Endothelial cell of umbilical vein (primary cell): ENCODE measurements around the gene ATXN2. TPM values are rescaled to one million over a fixed set of nuclear protein-coding genes. Genes with fewer than 3 reads are reported as not detected.

Experiments
- BruUV-seq: library from RNA; stranded (reverse); fragments of 400-500 nt; replicated peaks from 2 replicates; lab custom pipeline; 2021; lab: Mats Ljungman, UMichigan
- CTCF ChIA-PET: fragments of 300-600, 350-600 bp; sonication (Branson Sonifier 250); formaldehyde crosslinking; loops from one replicate; lab custom pipeline; 2021; ENCODE audit warnings: antibody characterized with exemption, inconsistent platforms; lab: Charles Lee
- POLR2A ChIA-PET: fragments of 300-600, 350-600 bp; sonication (Branson Sonifier 250); formaldehyde crosslinking; loops from one replicate; lab custom pipeline; 2021; ENCODE audit warnings: antibody characterized with exemption, inconsistent platforms; lab: Charles Lee
- DNase-seq: peaks from one replicate; pipeline ENCODE4 v3.0.0-alpha.2; 2011; ENCODE audit warnings: low read depth, low spot score
- FAIRE-seq: peaks from 2 replicates; lab custom pipeline; 2011; peaks lifted over from hg19 to GRCh38; lab: Jason Lieb, UNC
- H2AFZ ChIP-seq: 2 replicates; pipeline ENCODE4 v1.6.0; 2012; ENCODE audit warnings: low read depth, low read length, control low read depth, inconsistent platforms
- H3K27ac ChIP-seq: 2 replicates; pipeline ENCODE4 v1.5.1; 2011; ENCODE audit warnings: low read depth, mild to moderate bottlenecking, control low read depth, low read length, moderate library complexity; ENCODE audit not compliant: insufficient read depth
- H3K27me3 ChIP-seq, 2 experiments: 2 replicates each; pipeline versions ENCODE4 v1.6.0 to v1.6.1; 2011; ENCODE audit warnings: low read length in 2 of 2, mixed read lengths in 1 of 2; ENCODE audit not compliant: control insufficient read depth in 2 of 2, insufficient read depth in 2 of 2
- H3K36me3 ChIP-seq, 2 experiments: 2 replicates in 1 of 2; 3 replicates in 1 of 2; pipeline ENCODE4 v1.5.1; 2011; ENCODE audit warnings: low read length in 2 of 2, mild to moderate bottlenecking in 1 of 2, moderate library complexity in 1 of 2; ENCODE audit not compliant: control insufficient read depth in 2 of 2, insufficient read depth in 2 of 2; ENCODE audit errors: extremely low read depth in 1 of 2
- H3K4me1 ChIP-seq: 3 replicates; pipeline ENCODE4 v1.5.1; 2011; ENCODE audit warnings: mild to moderate bottlenecking, low read length; ENCODE audit not compliant: control insufficient read depth, insufficient read depth; ENCODE audit errors: extremely low read depth
- H3K4me2 ChIP-seq: 2 replicates; pipeline ENCODE4 v1.6.1; 2011; ENCODE audit warnings: low read length, control low read depth, mixed read lengths; ENCODE audit not compliant: insufficient read depth
- H3K4me3 ChIP-seq, 3 experiments: fragments of 200-600 bp in 1 of 3; sonication (generic), shearing (Covaris generic) in 1 of 3; replicated peaks in 1 of 3; 2 replicates each; pipeline ENCODE4 v1.5.1; 2011 to 2016; ENCODE audit warnings: control low read depth in 3 of 3, low read length in 3 of 3, mild to moderate bottlenecking in 2 of 3, inconsistent platforms in 1 of 3, low read depth in 1 of 3, moderate library complexity in 1 of 3; ENCODE audit not compliant: insufficient read depth in 1 of 3
- H3K79me2 ChIP-seq: 2 replicates; pipeline ENCODE4 v1.6.0; 2012; ENCODE audit warnings: low read length, inconsistent platforms; ENCODE audit not compliant: control insufficient read depth, insufficient read depth
- H3K9ac ChIP-seq: replicated peaks from 2 replicates; pipeline ENCODE3; 2011; ENCODE audit warnings: low read length, control low read depth; ENCODE audit not compliant: insufficient read depth; ENCODE audit errors: extremely low read depth
- H3K9me1 ChIP-seq: replicated peaks from 3 replicates; pipeline ENCODE4 v1.6.0; 2011; ENCODE audit warnings: mild to moderate bottlenecking, low read length; ENCODE audit not compliant: control insufficient read depth, insufficient read depth; ENCODE audit errors: extremely low read depth
- H3K9me3 ChIP-seq: replicated peaks from 2 replicates; pipeline ENCODE4 v1.5.1; 2012; ENCODE audit warnings: low read length, inconsistent platforms; ENCODE audit not compliant: control insufficient read depth, insufficient read depth
- H4K20me1 ChIP-seq: replicated peaks from 2 replicates; pipeline ENCODE3; 2011; ENCODE audit warnings: mild to moderate bottlenecking, low read length; ENCODE audit not compliant: control insufficient read depth, insufficient read depth; ENCODE audit errors: extremely low read depth
- CTCF ChIP-seq, 2 donors: IDR thresholded peaks; 1 replicate in 1 of 2; 2 replicates in 1 of 2; pipeline ENCODE4 v1.5.1; 2011; ENCODE audit warnings: low read length in 2 of 2, mild to moderate bottlenecking in 2 of 2, moderate library complexity in 2 of 2, control low read depth in 1 of 2, inconsistent platforms in 1 of 2, low read depth in 1 of 2; ENCODE audit not compliant: insufficient read depth in 1 of 2; ENCODE audit errors: extremely low read depth in 1 of 2
- EZH2 ChIP-seq: IDR thresholded peaks from 2 replicates; pipeline ENCODE4 v1.6.1; 2012; ENCODE audit warnings: borderline replicate concordance, low read depth, mild to moderate bottlenecking, moderate library complexity, low read length, inconsistent platforms; ENCODE audit not compliant: severe bottlenecking
- FOS ChIP-seq: IDR thresholded peaks from 2 replicates; pipeline ENCODE4 v1.6.1; 2011; ENCODE audit warnings: mild to moderate bottlenecking, low read length, moderate library complexity, borderline replicate concordance; ENCODE audit not compliant: insufficient read depth
- GATA2 ChIP-seq: IDR thresholded peaks from 2 replicates; pipeline ENCODE4 v1.7.0; 2011; ENCODE audit warnings: low read depth, mild to moderate bottlenecking, moderate library complexity, mixed read lengths, low read length; ENCODE audit not compliant: insufficient read length, insufficient read depth
- JUN ChIP-seq: IDR thresholded peaks from 2 replicates; pipeline ENCODE4 v1.6.1; 2011; ENCODE audit warnings: borderline replicate concordance, low read depth; ENCODE audit not compliant: insufficient read length, insufficient read depth
- MAX ChIP-seq: IDR thresholded peaks from 2 replicates; pipeline ENCODE4 v1.6.1; 2011; ENCODE audit not compliant: insufficient read depth, insufficient read length
- MYC ChIP-seq: IDR thresholded peaks from one replicate; pipeline ENCODE4 v1.6.1; 2011; ENCODE audit warnings: mild to moderate bottlenecking, low read depth, low read length
- POLR2A ChIP-seq: IDR thresholded peaks from 2 replicates; pipeline ENCODE4 v1.6.1; 2012; ENCODE audit warnings: low read depth, mild to moderate bottlenecking, control low read depth, low read length
- POLR2AphosphoS5 ChIP-seq: IDR thresholded peaks from 2 replicates; pipeline ENCODE4 v1.6.1; 2012; ENCODE audit warnings: low read depth, mild to moderate bottlenecking, control low read depth, low read length, moderate library complexity; ENCODE audit not compliant: insufficient read depth
- dilution Hi-C: fragments of 300-500 bp; cut with MboI; formaldehyde crosslinking; loops from one replicate; pipeline ENCODE4 v1.15.0; 2019; ENCODE audit warnings: low sequenced_read_pairs; ENCODE audit not compliant: extremely low pct_ligation_motif_present
- intact Hi-C: fragments of 100-400 bp; cut with micrococcal nuclease; formaldehyde crosslinking; loops from one replicate; pipeline ENCODE4 v1.10.0; 2022
- polyA plus RNA-seq, 4 experiments: library from polyadenylated mRNA; depleted of rRNA in 3 of 4; stranded (reverse) in 3 of 4; unstranded in 1 of 4; fragments of >200 nt; gene quantifications; 2 replicates each; pipeline versions ENCODE4 v1.2.1 to v1.2.3, GENCODE V29; 2011 to 2012; ENCODE audit warnings: missing spikeins in 1 of 4
- total RNA-seq: library from RNA; stranded (reverse); gene quantifications from 2 replicates; pipeline ENCODE4 v1.2.3, GENCODE V29; 2021

Gene ATXN2
- total and polyA plus RNA-seq, 2 donors (not counting 3 experiments of a cell fraction or from before 2014, with no cell fraction given) = 58.9 to 86.7 TPM

GRCh38 chr12:111455448-111456320, 143.4 kb downstream of the ATXN2 start:
- no peak overlapping the region for H3K9ac ChIP-seq
- no peak overlapping the region for H3K4me3 ChIP-seq
- intact Hi-C loops (no loop called here), dilution Hi-C loops (no loop called here)
- DNase-seq (no peak), FAIRE-seq (no peak)
- no peaks in the 10 kb centered on the region for H3K27me3 ChIP-seq
- no peaks in the 10 kb centered on the region for H3K9me1 ChIP-seq
- POLR2A ChIA-PET = no interaction called here
- no peak overlapping the region for H2AFZ ChIP-seq
- H3K27ac ChIP-seq = no peak overlapping the region
- H3K4me1 ChIP-seq = peaks cover 5% of the 10 kb centered on the region
- no TSS peak for BruUV-seq
- no peaks in the 10 kb centered on the region for H3K79me2 ChIP-seq
- no peak for TF ChIP-seq POLR2A
- no peak for TF ChIP-seq POLR2AphosphoS5
- no peak for TF ChIP-seq JUN
- no peak for TF ChIP-seq MAX
- TF ChIP-seq FOS = no peak
- no peak for TF ChIP-seq EZH2
- TF ChIP-seq CTCF (IDR thresholded peaks at IDR 0.05; ENCODE audit: extremely low read depth in 1 of 2, insufficient read depth in 1 of 2, low read depth in 1 of 2, low read length in 2 of 2) = no peak
- TF ChIP-seq GATA2 = no peak
- TF ChIP-seq MYC = no peak
- no peaks in the 10 kb centered on the region for H3K9me3 ChIP-seq
- H3K4me2 ChIP-seq = no peak overlapping the region
- peaks cover 11 to 35% of the 10 kb centered on the region in 2 experiments for H3K36me3 ChIP-seq
- CTCF ChIA-PET = interaction anchor here (1.1 to 16.4 kb wide), 5 partner anchors 24 to 86 kb away, joined by 3 to 464 read pairs (median 3); no protein-coding TSS in a partner anchor
- H4K20me1 ChIP-seq = no peaks in the 10 kb centered on the region
